ENCODE data around the gene CCDC126. TPM values are rescaled to one million over a fixed set of nuclear protein-coding genes. Genes with fewer than 3 reads are reported as not detected.

The CCDC126 gene
- total RNA-seq, 2 donors from 2014 or later: 9.4 to 14.7 TPM

DNA sequence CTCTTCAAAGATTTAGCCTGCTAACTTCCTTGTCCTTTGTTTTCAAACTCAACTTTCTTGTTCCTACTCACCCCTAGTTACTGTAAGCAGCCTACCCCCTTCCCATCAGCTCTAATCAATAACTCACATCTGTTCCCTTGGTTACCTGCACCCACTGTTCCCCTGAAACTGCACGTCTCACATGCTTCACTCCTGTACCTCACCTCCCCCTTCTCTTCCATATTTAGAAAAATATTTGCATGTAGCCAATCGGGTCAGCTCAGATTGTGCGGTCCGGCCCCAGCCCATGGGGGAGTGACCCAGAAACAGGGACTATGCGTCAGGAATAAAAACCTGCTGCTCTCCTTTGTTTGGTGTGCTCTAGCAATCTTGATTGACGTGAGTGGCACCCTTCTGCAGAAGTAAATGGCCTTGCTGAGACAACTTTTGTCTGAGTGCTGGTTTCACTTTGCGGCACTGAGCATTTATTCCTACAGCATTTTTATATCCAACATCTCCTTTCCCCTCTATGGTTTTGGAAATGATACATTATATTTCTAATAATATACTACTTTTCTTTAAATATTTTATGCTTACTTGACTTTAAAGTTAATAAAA, 61.7 kb downstream of the CCDC126 start:
- Histone ChIP-seq H3K36me3 (ENCODE audit: control insufficient read depth, insufficient read depth, low read length) (no peaks in the 10 kb centered on the region), H3K27ac (ENCODE audit: low read depth, low read length) (no peak overlapping the region), H3K4me1 (ENCODE audit: control insufficient read depth, insufficient read depth, low read length) (no peaks in the 10 kb centered on the region), H3K9ac (ENCODE audit: extremely low read depth, low read length, poor library complexity, severe bottlenecking) (no peak overlapping the region), H3K9me3 (ENCODE audit: control insufficient read depth, low read length) (peaks cover 25% of the 10 kb centered on the region), H3K27me3 (ENCODE audit: control insufficient read depth, insufficient read depth, low read length, poor library complexity, severe bottlenecking) (no peaks in the 10 kb centered on the region), H3K4me3 (ENCODE audit: low read length) (no peak overlapping the region)
- Mint-ChIP-seq H3K9me3 (peaks cover 32% of the 10 kb centered on the region), H3K36me3 (ENCODE audit: low read depth) (peaks cover 4% of the 10 kb centered on the region), H3K27me3 (ENCODE audit: insufficient read depth) (no peaks in the 10 kb centered on the region), H3K27ac (no peak overlapping the region), H3K4me3 (no peak overlapping the region), H3K4me1 (peaks cover 18% of the 10 kb centered on the region)
- no peak for DNase-seq
- TF ChIP-seq, protein P1, sequence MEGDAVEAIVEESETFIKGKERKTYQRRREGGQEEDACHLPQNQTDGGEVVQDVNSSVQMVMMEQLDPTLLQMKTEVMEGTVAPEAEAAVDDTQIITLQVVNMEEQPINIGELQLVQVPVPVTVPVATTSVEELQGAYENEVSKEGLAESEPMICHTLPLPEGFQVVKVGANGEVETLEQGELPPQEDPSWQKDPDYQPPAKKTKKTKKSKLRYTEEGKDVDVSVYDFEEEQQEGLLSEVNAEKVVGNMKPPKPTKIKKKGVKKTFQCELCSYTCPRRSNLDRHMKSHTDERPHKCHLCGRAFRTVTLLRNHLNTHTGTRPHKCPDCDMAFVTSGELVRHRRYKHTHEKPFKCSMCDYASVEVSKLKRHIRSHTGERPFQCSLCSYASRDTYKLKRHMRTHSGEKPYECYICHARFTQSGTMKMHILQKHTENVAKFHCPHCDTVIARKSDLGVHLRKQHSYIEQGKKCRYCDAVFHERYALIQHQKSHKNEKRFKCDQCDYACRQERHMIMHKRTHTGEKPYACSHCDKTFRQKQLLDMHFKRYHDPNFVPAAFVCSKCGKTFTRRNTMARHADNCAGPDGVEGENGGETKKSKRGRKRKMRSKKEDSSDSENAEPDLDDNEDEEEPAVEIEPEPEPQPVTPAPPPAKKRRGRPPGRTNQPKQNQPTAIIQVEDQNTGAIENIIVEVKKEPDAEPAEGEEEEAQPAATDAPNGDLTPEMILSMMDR (conservative IDR thresholded peaks at IDR 0.05): no peak
- WGBS, 2 experiments (ENCODE audit: insufficient coverage in 1 of 2, insufficient read length in 1 of 2): 79 to 81% methylated on average over 2 to 7 of the region's 7 CpGs

- Histone ChIP-seq H3K27ac (ENCODE audit: low read depth, low read length) (no peak overlapping the region), H3K27me3 (ENCODE audit: control insufficient read depth, insufficient read depth, low read length, poor library complexity, severe bottlenecking) (no peaks in the 10 kb centered on the region), H3K4me1 (ENCODE audit: control insufficient read depth, insufficient read depth, low read length) (no peaks in the 10 kb centered on the region), H3K4me3 (ENCODE audit: low read length) (no peak overlapping the region), H3K9me3 (ENCODE audit: control insufficient read depth, low read length) (peaks cover 12% of the 10 kb centered on the region), H3K36me3 (ENCODE audit: control insufficient read depth, insufficient read depth, low read length) (no peaks in the 10 kb centered on the region), H3K9ac (ENCODE audit: extremely low read depth, low read length, poor library complexity, severe bottlenecking) (no peak overlapping the region)
- H3K36me3 Mint-ChIP-seq (ENCODE audit: low read depth): peaks cover 2% of the 10 kb centered on the region
- DNase-seq: no peak
- no peak overlapping the region for H3K4me3 Mint-ChIP-seq
- H3K27me3 Mint-ChIP-seq (ENCODE audit: insufficient read depth): no peaks in the 10 kb centered on the region
- peak overlapping the region; percentile 18 for H3K27ac Mint-ChIP-seq
- 88% methylated on average over 3 of the region's 3 CpGs; no CpG with 5 or more reads in 1 of the 2 experiments for WGBS, 2 experiments (ENCODE audit: insufficient coverage in 1 of 2, insufficient read length in 1 of 2)
- H3K9me3 Mint-ChIP-seq: peaks cover 21% of the 10 kb centered on the region
- H3K4me1 Mint-ChIP-seq: peaks cover 18% of the 10 kb centered on the region
- TF ChIP-seq, protein P1 (conservative IDR thresholded peaks at IDR 0.05): no peak
Observed at GRCh38 chr7:23661385-23661784, 64.2 kb downstream of the CCDC126 start.

- Mint-ChIP-seq H3K27ac (no peak overlapping the region), H3K36me3 (ENCODE audit: low read depth) (peaks cover 2% of the 10 kb centered on the region), H3K4me3 (no peak overlapping the region), H3K27me3 (ENCODE audit: insufficient read depth) (no peaks in the 10 kb centered on the region), H3K4me1 (peaks cover 18% of the 10 kb centered on the region), H3K9me3 (peaks cover 21% of the 10 kb centered on the region)
- TF ChIP-seq, protein P1 (conservative IDR thresholded peaks at IDR 0.05): peak; percentile 40
- no peaks in the 10 kb centered on the region for H3K27me3 ChIP-seq (ENCODE audit: control insufficient read depth, insufficient read depth, low read length, poor library complexity, severe bottlenecking)
- DNase-seq: peak; percentile 64
- 73 to 86% methylated on average over 6 to 8 of the region's 8 CpGs for WGBS, 2 experiments (ENCODE audit: insufficient coverage in 1 of 2, insufficient read length in 1 of 2)
- H3K27ac ChIP-seq (ENCODE audit: low read depth, low read length): no peak overlapping the region
- H3K9ac ChIP-seq (ENCODE audit: extremely low read depth, low read length, poor library complexity, severe bottlenecking): no peak overlapping the region
- H3K36me3 ChIP-seq (ENCODE audit: control insufficient read depth, insufficient read depth, low read length): no peaks in the 10 kb centered on the region
- H3K9me3 ChIP-seq (ENCODE audit: control insufficient read depth, low read length): peaks cover 11% of the 10 kb centered on the region
- H3K4me3 ChIP-seq (ENCODE audit: low read length): no peak overlapping the region
- H3K4me1 ChIP-seq (ENCODE audit: control insufficient read depth, insufficient read depth, low read length): no peaks in the 10 kb centered on the region
Observed at GRCh38 chr7:23662124-23662983, 65.2 kb downstream of the CCDC126 start.

Data from endodermal cell (in vitro differentiated cells).